Type B pancreatic cell (in vitro differentiated cells): ENCODE results near the gene BLCAP. TPM values are rescaled to one million over a fixed set of nuclear protein-coding genes. Genes with fewer than 3 reads are reported as not detected.

Experiments
- DNase-seq: peaks from one replicate; pipeline ENCODE4 v3.0.0; 2021; ENCODE audit warnings: mixed read lengths; ENCODE audit not compliant: unreplicated experiment; ENCODE audit errors: extremely low spot score
- H3K27ac Mint-ChIP-seq: 2 replicates; pipeline ENCODE4 v1.8.0; 2021; ENCODE audit warnings: mild to moderate bottlenecking, mixed read lengths
- H3K27me3 Mint-ChIP-seq: 2 replicates; pipeline ENCODE4 v1.8.0; 2021; ENCODE audit warnings: mixed read lengths
- H3K36me3 Mint-ChIP-seq: 2 replicates; pipeline ENCODE4 v1.8.0; 2021; ENCODE audit warnings: mixed read lengths
- H3K4me1 Mint-ChIP-seq: one replicate; pipeline ENCODE4 v1.8.0; 2021; ENCODE audit warnings: mixed read lengths; ENCODE audit not compliant: unreplicated experiment
- H3K4me3 Mint-ChIP-seq: 2 replicates; pipeline ENCODE4 v1.8.0; 2021; ENCODE audit warnings: mild to moderate bottlenecking, mixed read lengths
- H3K9me3 Mint-ChIP-seq: 2 replicates; pipeline ENCODE4 v1.8.0; 2021; ENCODE audit warnings: mixed read lengths
- total RNA-seq: library from RNA; stranded (reverse); gene quantifications from 2 replicates; pipeline ENCODE4 v1.2.1, GENCODE V29; 2021; ENCODE audit warnings: low replicate concordance
- TF ChIP-seq, protein P1 (sequence below): fragments of 200-600 bp; sonication (generic); conservative IDR thresholded peaks from 2 replicates; pipeline ENCODE4 v1.5.0; 2021; ENCODE audit warnings: antibody characterized with exemption, mild to moderate bottlenecking

BLCAP gene
- total RNA-seq, 1 donor from 2014 or later, result 79.7 TPM

DNA sequence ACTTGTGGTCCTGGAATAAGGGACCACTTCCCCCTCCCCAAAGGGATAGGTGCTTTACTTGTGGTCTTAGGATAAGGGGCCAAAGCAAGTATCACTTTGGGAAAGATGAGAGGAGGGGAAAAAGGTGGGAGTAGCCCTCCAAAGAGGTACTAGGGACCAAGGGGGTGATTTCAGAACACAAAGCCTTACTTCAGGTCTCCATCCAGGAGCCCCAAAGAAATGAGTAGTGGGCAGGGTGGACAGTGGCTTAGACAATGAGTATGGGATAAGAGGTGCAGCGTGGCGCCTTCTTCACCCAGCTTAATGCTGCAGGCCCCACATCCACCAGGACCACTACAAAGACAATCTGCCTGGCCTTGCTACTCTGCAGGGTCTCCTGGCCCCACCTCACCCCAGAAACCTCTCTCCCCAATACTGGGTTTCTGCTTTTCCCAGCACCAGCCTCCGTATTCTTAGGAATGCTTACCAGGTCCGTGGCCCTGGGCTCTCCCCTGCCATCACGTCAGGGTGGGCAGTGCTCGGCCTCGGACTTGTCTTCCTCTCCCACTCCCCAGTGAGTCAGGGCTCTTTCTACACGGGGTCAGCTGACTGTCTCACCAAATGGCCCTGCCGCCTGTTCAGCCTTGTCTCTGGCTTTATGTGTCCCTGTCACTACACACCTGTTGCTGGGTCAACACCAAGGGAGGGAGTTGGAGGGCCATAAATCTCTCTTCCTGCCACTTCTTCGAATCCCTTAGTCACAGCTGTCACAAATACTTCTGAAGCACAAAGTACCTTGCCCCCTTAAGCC is 3.6 kb downstream of the BLCAP start:
- peaks cover 32% of the 10 kb centered on the region for H3K36me3 Mint-ChIP-seq
- H3K27me3 Mint-ChIP-seq, result no peaks in the 10 kb centered on the region
- no peaks in the 10 kb centered on the region for H3K9me3 Mint-ChIP-seq
- DNase-seq, result no peak
- peak overlapping the region; percentile 100 for H3K27ac Mint-ChIP-seq
- TF ChIP-seq, protein P1, sequence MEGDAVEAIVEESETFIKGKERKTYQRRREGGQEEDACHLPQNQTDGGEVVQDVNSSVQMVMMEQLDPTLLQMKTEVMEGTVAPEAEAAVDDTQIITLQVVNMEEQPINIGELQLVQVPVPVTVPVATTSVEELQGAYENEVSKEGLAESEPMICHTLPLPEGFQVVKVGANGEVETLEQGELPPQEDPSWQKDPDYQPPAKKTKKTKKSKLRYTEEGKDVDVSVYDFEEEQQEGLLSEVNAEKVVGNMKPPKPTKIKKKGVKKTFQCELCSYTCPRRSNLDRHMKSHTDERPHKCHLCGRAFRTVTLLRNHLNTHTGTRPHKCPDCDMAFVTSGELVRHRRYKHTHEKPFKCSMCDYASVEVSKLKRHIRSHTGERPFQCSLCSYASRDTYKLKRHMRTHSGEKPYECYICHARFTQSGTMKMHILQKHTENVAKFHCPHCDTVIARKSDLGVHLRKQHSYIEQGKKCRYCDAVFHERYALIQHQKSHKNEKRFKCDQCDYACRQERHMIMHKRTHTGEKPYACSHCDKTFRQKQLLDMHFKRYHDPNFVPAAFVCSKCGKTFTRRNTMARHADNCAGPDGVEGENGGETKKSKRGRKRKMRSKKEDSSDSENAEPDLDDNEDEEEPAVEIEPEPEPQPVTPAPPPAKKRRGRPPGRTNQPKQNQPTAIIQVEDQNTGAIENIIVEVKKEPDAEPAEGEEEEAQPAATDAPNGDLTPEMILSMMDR, result no peak
- peak overlapping the region; percentile 96 for H3K4me3 Mint-ChIP-seq
- peaks cover 58% of the 10 kb centered on the region for H3K4me1 Mint-ChIP-seq

DNA sequence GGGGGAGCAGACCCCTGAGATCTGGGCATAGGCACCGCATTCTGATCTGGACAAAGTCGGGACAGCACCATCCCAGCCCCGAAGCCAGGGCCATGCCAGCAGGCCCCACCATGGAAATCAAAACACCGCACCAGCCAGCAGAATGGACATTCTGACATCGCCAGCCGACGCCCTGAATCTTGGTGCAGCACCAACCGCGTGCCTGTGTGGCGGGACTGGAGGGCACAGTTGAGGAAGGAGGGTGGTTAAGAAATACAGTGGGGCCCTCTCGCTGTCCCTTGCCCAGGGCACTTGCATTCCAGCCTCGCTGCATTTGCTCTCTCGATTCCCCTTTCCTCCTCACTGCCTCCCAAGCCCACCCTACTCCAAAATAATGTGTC is 4.7 kb downstream of the BLCAP start:
- H3K9me3 Mint-ChIP-seq, result no peaks in the 10 kb centered on the region
- TF ChIP-seq, protein P1, result no peak
- H3K27ac Mint-ChIP-seq, result peak overlapping the region; percentile 6
- H3K4me3 Mint-ChIP-seq, result peak overlapping the region; percentile 7
- DNase-seq, result no peak
- peaks cover 33% of the 10 kb centered on the region for H3K36me3 Mint-ChIP-seq
- H3K4me1 Mint-ChIP-seq, result peaks cover 60% of the 10 kb centered on the region
- H3K27me3 Mint-ChIP-seq, result no peaks in the 10 kb centered on the region

DNA sequence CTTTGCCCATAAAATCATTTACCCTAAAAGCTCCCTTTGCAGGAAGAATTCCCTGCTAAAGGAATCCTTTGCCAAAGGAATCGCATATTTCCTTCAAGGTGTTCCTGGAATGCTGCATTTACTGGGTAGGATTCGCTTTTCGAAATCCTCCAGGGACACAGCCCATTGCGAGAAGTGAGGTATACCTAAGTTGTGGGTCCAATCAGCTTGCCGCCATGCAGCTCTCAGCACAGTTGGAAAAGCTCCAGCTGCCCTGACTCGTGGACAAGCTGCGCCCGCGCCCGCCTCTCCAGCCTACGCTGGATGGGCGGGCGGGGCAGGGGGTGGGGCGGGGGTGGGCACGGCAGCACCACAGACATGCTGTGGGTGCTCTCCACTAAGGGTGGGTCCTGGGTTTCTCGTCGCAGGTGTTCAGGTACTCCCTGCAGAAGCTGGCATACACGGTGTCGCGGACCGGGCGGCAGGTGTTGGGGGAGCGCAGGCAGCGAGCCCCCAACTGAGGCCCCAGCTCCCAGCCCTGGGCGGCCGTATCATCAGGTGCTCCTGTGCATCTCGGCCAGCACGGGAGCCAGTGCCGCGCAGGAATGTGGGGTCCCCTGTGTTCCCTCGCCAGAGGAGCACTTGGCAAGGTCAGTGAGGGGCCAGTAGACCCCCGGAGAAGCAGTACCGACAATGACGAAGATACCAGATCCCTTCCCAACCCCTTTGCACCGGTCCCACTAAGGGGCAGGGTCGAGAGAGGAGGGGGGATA is 5.2 kb downstream of the BLCAP start:
- no peaks in the 10 kb centered on the region for H3K27me3 Mint-ChIP-seq
- H3K4me1 Mint-ChIP-seq, result peaks cover 62% of the 10 kb centered on the region
- H3K27ac Mint-ChIP-seq, result no peak overlapping the region
- H3K4me3 Mint-ChIP-seq, result peak overlapping the region; percentile 64
- peaks cover 38% of the 10 kb centered on the region for H3K36me3 Mint-ChIP-seq
- TF ChIP-seq, protein P1, result no peak
- no peak for DNase-seq
- H3K9me3 Mint-ChIP-seq, result no peaks in the 10 kb centered on the region

DNA sequence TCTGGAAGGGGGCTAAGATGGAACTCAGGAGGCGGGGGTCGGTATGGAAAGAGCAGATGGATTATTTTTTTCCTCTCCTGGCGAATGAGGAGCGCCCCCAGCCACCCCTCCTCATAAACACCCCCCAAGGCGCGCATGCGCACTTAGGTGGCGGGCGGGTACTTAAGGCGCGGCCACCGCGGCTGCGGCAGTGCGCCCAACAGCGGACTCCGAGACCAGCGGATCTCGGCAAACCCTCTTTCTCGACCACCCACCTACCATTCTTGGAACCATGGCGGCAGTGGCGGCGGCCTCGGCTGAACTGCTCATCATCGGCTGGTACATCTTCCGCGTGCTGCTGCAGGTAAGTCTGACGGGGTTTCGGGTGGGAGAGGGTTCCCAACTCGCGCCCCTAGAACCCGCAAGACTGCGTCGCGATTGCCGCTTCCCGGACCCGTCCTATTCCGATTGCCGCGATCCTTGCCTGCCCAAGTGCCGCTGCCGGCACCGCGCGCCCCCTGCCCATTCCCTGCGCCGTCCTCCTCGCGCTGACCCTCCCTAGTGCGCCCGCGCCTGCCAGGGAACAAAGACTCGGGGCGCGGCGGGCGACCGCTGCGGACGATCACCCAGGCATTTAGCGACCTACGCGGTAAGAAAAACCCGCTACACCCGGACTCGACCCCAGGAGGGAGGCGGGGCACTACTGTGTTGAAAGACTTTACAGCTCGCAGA is 6.5 kb downstream of the BLCAP start, which contains the start of gene NNAT:
Gene NNAT, plus strand, starts transcription at position 190 of the 711 bp plus-strand sequence. Its CDS starts 82 bp downstream, at position 272.
- no peak for DNase-seq
- TF ChIP-seq, protein P1, result no peak
- H3K4me3 Mint-ChIP-seq, result peak within 1 kb of the TSS; percentile 88
- peaks cover 69% of the 10 kb centered on the region for H3K4me1 Mint-ChIP-seq
- peaks cover 41% of the 10 kb centered on the region for H3K36me3 Mint-ChIP-seq
- no peaks in the 10 kb centered on the region for H3K9me3 Mint-ChIP-seq
- H3K27ac Mint-ChIP-seq, result peak within 1 kb of the TSS; percentile 61
- H3K27me3 Mint-ChIP-seq, result no peaks in the 10 kb centered on the region

DNA sequence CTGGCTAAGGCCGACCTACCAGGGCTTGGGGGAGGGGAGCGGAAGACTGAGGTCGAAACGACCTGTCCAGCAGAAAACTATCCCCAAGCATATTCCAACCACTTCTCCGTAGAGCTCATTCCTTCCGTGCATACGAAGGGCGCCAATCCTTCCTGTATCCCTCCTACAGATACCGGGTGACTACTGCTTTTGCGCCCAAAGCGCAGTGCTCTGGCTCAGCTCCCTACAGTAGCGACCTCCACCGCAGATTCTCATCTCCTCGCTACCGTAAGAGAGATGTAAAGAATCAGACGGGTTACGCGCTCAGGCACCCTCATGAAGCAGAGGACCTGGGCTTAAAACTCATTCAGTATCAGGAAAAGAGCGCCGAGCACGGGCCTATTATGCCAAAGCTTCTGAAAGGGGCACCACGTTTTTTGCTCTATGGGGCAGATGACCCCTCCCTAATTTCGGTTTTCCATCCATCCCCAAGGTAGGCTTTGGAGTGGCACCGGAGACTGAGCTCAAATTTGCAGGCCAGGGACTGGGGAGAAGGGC is 7.2 kb downstream of the BLCAP start:
- H3K27me3 Mint-ChIP-seq, result no peaks in the 10 kb centered on the region
- peaks cover 71% of the 10 kb centered on the region for H3K4me1 Mint-ChIP-seq
- no peak for DNase-seq
- H3K4me3 Mint-ChIP-seq, result peak overlapping the region; percentile 88
- no peaks in the 10 kb centered on the region for H3K9me3 Mint-ChIP-seq
- H3K27ac Mint-ChIP-seq, result peak overlapping the region; percentile 61
- peaks cover 41% of the 10 kb centered on the region for H3K36me3 Mint-ChIP-seq
- TF ChIP-seq, protein P1, result no peak
